Measurements from ENCODE around the gene GSTA2.
"Not testable (repeated sequence)": the region's sequence is repeated elsewhere in the genome, so short reads cannot be mapped to it uniquely, and the experiment has no call there.

GSTA2 gene

GRCh38 chr6:52760105-52760765 lies 3.0 kb downstream of the GSTA2 start:
- no peak for TF ChIP-seq CTCF (IDR thresholded peaks at IDR 0.05; ENCODE audit: insufficient read depth, low read depth, low read length, missing control alignments)
- no peak for DNase-seq (ENCODE audit: low read depth)
- no peak overlapping the region for H3K4me3 ChIP-seq (ENCODE audit: low read length)

- no peak for DNase-seq (ENCODE audit: low read depth)
- no peak overlapping the region for H3K4me3 ChIP-seq (ENCODE audit: low read length)
- no peak for TF ChIP-seq CTCF (IDR thresholded peaks at IDR 0.05; ENCODE audit: insufficient read depth, low read depth, low read length, missing control alignments)
Measured at GRCh38 chr6:52759085-52759484, 4.2 kb downstream of the GSTA2 start.

- not testable (repeated sequence) for H3K4me3 ChIP-seq (ENCODE audit: low read length); DNase-seq (ENCODE audit: low read depth)
Measured at GRCh38 chr6:52757651-52758338, 5.5 kb downstream of the GSTA2 start.

GRCh38 chr6:52754443-52754842 lies 8.8 kb downstream of the GSTA2 start:
- no peak for TF ChIP-seq CTCF (IDR thresholded peaks at IDR 0.05; ENCODE audit: insufficient read depth, low read depth, low read length, missing control alignments)
- DNase-seq (ENCODE audit: low read depth) = no peak
- H3K4me3 ChIP-seq (ENCODE audit: low read length) = no peak overlapping the region

GRCh38 chr6:52753137-52753536 lies 10.1 kb downstream of the GSTA2 start:
- H3K4me3 ChIP-seq (ENCODE audit: low read length); DNase-seq (ENCODE audit: low read depth): not testable (repeated sequence)

GRCh38 chr6:52752310-52752709 lies 11.0 kb downstream of the GSTA2 start:
- DNase-seq (ENCODE audit: low read depth) = no peak

GRCh38 chr6:52749556-52750152 lies 13.6 kb downstream of the GSTA2 start:
- TF ChIP-seq CTCF (IDR thresholded peaks at IDR 0.05; ENCODE audit: insufficient read depth, low read depth, low read length, missing control alignments) = no peak
- peak; percentile 12 for DNase-seq (ENCODE audit: low read depth)

More at GRCh38 chr6:52752310-52752709, 11.0 kb downstream of the GSTA2 start:
- TF ChIP-seq CTCF (IDR thresholded peaks at IDR 0.05; ENCODE audit: insufficient read depth, low read depth, low read length, missing control alignments) = no peak
- no peak overlapping the region for H3K4me3 ChIP-seq (ENCODE audit: low read length)

GRCh38 chr6:52747301-52747700 lies 16.0 kb downstream of the GSTA2 start:
- DNase-seq (ENCODE audit: low read depth) = peak; percentile 52

More at GRCh38 chr6:52749556-52750152, 13.6 kb downstream of the GSTA2 start:
- no peak overlapping the region for H3K4me3 ChIP-seq (ENCODE audit: low read length)

More at GRCh38 chr6:52747301-52747700, 16.0 kb downstream of the GSTA2 start:
- H3K4me3 ChIP-seq (ENCODE audit: low read length) = not testable (repeated sequence)

All from epithelial cell of esophagus (primary cell).